ENCODE data around the gene MDC1. TPM values are rescaled to one million over a fixed set of nuclear protein-coding genes. Genes with fewer than 3 reads are reported as not detected.

MDC1 gene
- total and polyA plus RNA-seq, 2 of the 13 experiments (the other 11 are each of a cell fraction or from before 2014, with no cell fraction given): 8.4 to 14.0 TPM

- TF ChIP-seq CREM (IDR thresholded peaks at IDR 0.05) (peak; percentile 56), CREM (CRISPR knock-in tag; IDR thresholded peaks at IDR 0.05) (no peak), CEBPB (IDR thresholded peaks at IDR 0.05; ENCODE audit: borderline replicate concordance, low read depth, low read length) (peak; percentile 99), E2F2 (CRISPR knock-in tag; IDR thresholded peaks at IDR 0.05; ENCODE audit: borderline replicate concordance) (peak; percentile 51), ZNF841 (CRISPR knock-in tag; IDR thresholded peaks at IDR 0.05; ENCODE audit: borderline replicate concordance) (peak; percentile 95; the same call in 1 of the 2 replicates), NFYB (CRISPR knock-in tag; IDR thresholded peaks at IDR 0.05) (peak; percentile 49; the same call in 1 of the 2 replicates), HDAC1 (CRISPR knock-in tag; IDR thresholded peaks at IDR 0.05) (peak; percentile 96)
- TF ChIP-seq, protein P1, sequence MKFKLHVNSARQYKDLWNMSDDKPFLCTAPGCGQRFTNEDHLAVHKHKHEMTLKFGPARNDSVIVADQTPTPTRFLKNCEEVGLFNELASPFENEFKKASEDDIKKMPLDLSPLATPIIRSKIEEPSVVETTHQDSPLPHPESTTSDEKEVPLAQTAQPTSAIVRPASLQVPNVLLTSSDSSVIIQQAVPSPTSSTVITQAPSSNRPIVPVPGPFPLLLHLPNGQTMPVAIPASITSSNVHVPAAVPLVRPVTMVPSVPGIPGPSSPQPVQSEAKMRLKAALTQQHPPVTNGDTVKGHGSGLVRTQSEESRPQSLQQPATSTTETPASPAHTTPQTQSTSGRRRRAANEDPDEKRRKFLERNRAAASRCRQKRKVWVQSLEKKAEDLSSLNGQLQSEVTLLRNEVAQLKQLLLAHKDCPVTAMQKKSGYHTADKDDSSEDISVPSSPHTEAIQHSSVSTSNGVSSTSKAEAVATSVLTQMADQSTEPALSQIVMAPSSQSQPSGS (CRISPR knock-in tag; IDR thresholded peaks at IDR 0.05): peak; percentile 36; the same call in 1 of the 2 replicates
- TF ChIP-seq, protein P2, sequence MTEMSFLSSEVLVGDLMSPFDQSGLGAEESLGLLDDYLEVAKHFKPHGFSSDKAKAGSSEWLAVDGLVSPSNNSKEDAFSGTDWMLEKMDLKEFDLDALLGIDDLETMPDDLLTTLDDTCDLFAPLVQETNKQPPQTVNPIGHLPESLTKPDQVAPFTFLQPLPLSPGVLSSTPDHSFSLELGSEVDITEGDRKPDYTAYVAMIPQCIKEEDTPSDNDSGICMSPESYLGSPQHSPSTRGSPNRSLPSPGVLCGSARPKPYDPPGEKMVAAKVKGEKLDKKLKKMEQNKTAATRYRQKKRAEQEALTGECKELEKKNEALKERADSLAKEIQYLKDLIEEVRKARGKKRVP (CRISPR knock-in tag; IDR thresholded peaks at IDR 0.05): peak in 1 of 2 experiments; percentile 91; a peak in 2 of 4 replicates
- TF ChIP-seq, protein P3, sequence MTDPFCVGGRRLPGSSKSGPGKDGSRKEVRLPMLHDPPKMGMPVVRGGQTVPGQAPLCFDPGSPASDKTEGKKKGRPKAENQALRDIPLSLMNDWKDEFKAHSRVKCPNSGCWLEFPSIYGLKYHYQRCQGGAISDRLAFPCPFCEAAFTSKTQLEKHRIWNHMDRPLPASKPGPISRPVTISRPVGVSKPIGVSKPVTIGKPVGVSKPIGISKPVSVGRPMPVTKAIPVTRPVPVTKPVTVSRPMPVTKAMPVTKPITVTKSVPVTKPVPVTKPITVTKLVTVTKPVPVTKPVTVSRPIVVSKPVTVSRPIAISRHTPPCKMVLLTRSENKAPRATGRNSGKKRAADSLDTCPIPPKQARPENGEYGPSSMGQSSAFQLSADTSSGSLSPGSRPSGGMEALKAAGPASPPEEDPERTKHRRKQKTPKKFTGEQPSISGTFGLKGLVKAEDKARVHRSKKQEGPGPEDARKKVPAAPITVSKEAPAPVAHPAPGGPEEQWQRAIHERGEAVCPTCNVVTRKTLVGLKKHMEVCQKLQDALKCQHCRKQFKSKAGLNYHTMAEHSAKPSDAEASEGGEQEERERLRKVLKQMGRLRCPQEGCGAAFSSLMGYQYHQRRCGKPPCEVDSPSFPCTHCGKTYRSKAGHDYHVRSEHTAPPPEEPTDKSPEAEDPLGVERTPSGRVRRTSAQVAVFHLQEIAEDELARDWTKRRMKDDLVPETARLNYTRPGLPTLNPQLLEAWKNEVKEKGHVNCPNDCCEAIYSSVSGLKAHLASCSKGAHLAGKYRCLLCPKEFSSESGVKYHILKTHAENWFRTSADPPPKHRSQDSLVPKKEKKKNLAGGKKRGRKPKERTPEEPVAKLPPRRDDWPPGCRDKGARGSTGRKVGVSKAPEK (CRISPR knock-in tag; IDR thresholded peaks at IDR 0.05; ENCODE audit: borderline replicate concordance): no peak
- TF ChIP-seq, protein P4, sequence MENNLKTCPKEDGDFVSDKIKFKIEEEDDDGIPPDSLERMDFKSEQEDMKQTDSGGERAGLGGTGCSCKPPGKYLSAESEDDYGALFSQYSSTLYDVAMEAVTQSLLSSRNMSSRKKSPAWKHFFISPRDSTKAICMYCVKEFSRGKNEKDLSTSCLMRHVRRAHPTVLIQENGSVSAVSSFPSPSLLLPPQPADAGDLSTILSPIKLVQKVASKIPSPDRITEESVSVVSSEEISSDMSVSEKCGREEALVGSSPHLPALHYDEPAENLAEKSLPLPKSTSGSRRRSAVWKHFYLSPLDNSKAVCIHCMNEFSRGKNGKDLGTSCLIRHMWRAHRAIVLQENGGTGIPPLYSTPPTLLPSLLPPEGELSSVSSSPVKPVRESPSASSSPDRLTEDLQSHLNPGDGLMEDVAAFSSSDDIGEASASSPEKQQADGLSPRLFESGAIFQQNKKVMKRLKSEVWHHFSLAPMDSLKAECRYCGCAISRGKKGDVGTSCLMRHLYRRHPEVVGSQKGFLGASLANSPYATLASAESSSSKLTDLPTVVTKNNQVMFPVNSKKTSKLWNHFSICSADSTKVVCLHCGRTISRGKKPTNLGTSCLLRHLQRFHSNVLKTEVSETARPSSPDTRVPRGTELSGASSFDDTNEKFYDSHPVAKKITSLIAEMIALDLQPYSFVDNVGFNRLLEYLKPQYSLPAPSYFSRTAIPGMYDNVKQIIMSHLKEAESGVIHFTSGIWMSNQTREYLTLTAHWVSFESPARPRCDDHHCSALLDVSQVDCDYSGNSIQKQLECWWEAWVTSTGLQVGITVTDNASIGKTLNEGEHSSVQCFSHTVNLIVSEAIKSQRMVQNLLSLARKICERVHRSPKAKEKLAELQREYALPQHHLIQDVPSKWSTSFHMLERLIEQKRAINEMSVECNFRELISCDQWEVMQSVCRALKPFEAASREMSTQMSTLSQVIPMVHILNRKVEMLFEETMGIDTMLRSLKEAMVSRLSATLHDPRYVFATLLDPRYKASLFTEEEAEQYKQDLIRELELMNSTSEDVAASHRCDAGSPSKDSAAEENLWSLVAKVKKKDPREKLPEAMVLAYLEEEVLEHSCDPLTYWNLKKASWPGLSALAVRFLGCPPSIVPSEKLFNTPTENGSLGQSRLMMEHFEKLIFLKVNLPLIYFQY (CRISPR knock-in tag; IDR thresholded peaks at IDR 0.05; ENCODE audit: borderline replicate concordance): peak; percentile 95; the same call in 1 of the 2 replicates
- TF ChIP-seq, protein P5, sequence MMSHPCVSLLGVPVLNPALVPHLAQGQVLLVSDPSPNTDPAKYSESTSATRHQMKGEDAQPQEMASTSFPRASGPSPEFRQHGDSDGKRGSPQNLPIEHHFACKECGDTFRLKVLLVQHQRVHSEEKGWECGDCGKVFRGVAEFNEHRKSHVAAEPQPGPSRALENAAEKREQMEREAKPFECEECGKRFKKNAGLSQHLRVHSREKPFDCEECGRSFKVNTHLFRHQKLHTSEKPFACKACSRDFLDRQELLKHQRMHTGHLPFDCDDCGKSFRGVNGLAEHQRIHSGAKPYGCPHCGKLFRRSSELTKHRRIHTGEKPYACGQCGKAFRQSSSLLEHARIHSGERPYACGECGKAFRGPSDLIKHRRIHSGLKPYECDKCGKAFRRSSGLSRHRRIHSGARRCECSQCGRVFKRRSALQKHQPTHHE (CRISPR knock-in tag; IDR thresholded peaks at IDR 0.05; ENCODE audit: borderline replicate concordance): peak; percentile 89; the same call in 1 of the 2 replicates
Measured at GRCh38 chr6:30742316-30743098, 25.4 kb upstream of the MDC1 start, which contains the start of gene FLOT1 (continued).

Measured in HepG2 (cell line).